Gastroesophageal sphincter (tissue), 4 donors: ENCODE results near the gene ADAM33. TPM values are rescaled to one million over a fixed set of nuclear protein-coding genes. Genes with fewer than 3 reads are reported as not detected.
A peak's percentile ranks its signal among the peaks of the same experiment; 100 is the strongest.

ENCODE experiments used
- ATAC-seq: fragments of 150-250 bp; one replicate; pipeline ENCODE4 v1.9.1; 2016; ENCODE audit warnings: mild to moderate bottlenecking, moderate library complexity
- H3K27ac ChIP-seq, 4 donors: fragments of 200-600 bp; sonication (generic) in 3 of 4; 1 replicate in 3 of 4; 2 replicates in 1 of 4; pipeline ENCODE4 v1.5.1; 2016 to 2019
- H3K27me3 ChIP-seq: fragments of 200-600 bp; sonication (generic); one replicate; pipeline ENCODE4 v1.5.1; 2019
- H3K36me3 ChIP-seq, 2 donors: fragments of 200-600 bp; sonication (generic); one replicate each; pipeline ENCODE4 v1.5.1; 2019; ENCODE audit warnings: control low read depth in 1 of 2
- H3K4me1 ChIP-seq, 3 donors: fragments of 200-600 bp; sonication (generic); 1 replicate in 2 of 3; 2 replicates in 1 of 3; pipeline ENCODE4 v1.5.1; 2016 to 2019; ENCODE audit warnings: control low read depth in 2 of 3
- H3K4me3 ChIP-seq, 2 donors: fragments of 200-600 bp; sonication (generic); one replicate each; pipeline ENCODE4 v1.5.1; 2019; ENCODE audit warnings: mild to moderate bottlenecking in 1 of 2, moderate library complexity in 1 of 2
- H3K9me3 ChIP-seq, 3 donors: fragments of 200-600 bp; sonication (generic); one replicate each; pipeline ENCODE4 v1.5.1; 2017 to 2019; ENCODE audit warnings: control low read depth in 2 of 3
- EP300 ChIP-seq: sonication (generic); formaldehyde crosslinking; IDR thresholded peaks from one replicate; pipeline ENCODE4 v1.6.1; 2017; ENCODE audit warnings: antibody characterized with exemption, mild to moderate bottlenecking
- POLR2A ChIP-seq, 2 donors: fragments of 450-650 bp; IDR thresholded peaks; one replicate each; pipeline ENCODE4 v1.6.1; 2017; ENCODE audit warnings: antibody characterized with exemption in 2 of 2, mild to moderate bottlenecking in 2 of 2, moderate library complexity in 1 of 2
- POLR2AphosphoS5 ChIP-seq: sonication (generic); formaldehyde crosslinking; IDR thresholded peaks from one replicate; pipeline ENCODE4 v1.6.1; 2017; ENCODE audit warnings: antibody characterized with exemption
- WGBS, 2 donors: methylation state at CpG; one replicate each; pipeline ENCODE4 v1.1.5; 2018; ENCODE audit warnings: low coverage in 1 of 2; 5-methylcytosine and 5-hydroxymethylcytosine counted together
- total RNA-seq, 4 donors: library from RNA; depleted of rRNA; stranded (reverse); fragments of >200 nt; gene quantifications; one replicate each; pipeline ENCODE4 v1.1.0, GENCODE V29; 2016
- TF ChIP-seq, protein P1 (sequence below), 4 experiments: fragments of 200-600 bp in 2 of 4; fragments of 450-650 bp in 2 of 4; sonication (generic) in 1 of 4; IDR thresholded peaks; one replicate each; pipeline ENCODE4 v1.5.1; 2017 to 2019; ENCODE audit warnings: antibody characterized with exemption in 4 of 4, mild to moderate bottlenecking in 2 of 4, moderate library complexity in 2 of 4

ADAM33 gene
- total RNA-seq, 4 donors from 2014 or later = 15.9 to 105 (median 70.1) TPM

DNA sequence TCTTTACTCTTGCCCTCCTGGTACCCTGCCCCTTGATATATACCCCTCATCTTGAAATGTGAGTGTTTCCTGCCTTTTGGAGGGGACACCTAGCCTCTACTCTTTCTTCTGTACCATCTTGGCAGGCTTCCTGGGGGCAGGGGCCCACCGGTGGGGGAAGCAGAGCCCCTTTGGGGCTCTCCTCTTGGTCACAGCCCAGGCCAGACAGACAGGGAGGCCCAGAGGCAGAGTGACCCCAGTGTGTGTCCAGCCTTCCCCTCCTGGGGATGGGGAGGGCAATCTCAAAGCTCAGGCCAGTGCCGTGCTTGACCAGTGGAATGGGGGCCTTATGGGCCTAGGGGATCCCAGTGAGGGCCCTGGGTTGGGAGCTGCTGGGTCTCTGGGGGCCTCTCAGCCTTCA is 3.6 kb downstream of the ADAM33 start:
- Histone ChIP-seq H3K27me3 (peaks cover 16% of the 10 kb centered on the region), H3K4me3 (no peak overlapping the region), H3K9me3 (no peaks in the 10 kb centered on the region), H3K27ac (peak overlapping the region; percentile 4 to 96 (median 89)), H3K4me1 (peaks cover 0 to 68% (median 34%) of the 10 kb centered on the region in 3 donors), H3K36me3 (peaks cover 0 to 25% of the 10 kb centered on the region in 2 donors)
- WGBS, 2 donors = no CpG with 5 or more reads among the region's 2 CpGs
- TF ChIP-seq POLR2AphosphoS5 (no peak), EP300 (no peak), POLR2A (IDR thresholded peaks at IDR 0.05) (no peak)
- TF ChIP-seq, protein P1, sequence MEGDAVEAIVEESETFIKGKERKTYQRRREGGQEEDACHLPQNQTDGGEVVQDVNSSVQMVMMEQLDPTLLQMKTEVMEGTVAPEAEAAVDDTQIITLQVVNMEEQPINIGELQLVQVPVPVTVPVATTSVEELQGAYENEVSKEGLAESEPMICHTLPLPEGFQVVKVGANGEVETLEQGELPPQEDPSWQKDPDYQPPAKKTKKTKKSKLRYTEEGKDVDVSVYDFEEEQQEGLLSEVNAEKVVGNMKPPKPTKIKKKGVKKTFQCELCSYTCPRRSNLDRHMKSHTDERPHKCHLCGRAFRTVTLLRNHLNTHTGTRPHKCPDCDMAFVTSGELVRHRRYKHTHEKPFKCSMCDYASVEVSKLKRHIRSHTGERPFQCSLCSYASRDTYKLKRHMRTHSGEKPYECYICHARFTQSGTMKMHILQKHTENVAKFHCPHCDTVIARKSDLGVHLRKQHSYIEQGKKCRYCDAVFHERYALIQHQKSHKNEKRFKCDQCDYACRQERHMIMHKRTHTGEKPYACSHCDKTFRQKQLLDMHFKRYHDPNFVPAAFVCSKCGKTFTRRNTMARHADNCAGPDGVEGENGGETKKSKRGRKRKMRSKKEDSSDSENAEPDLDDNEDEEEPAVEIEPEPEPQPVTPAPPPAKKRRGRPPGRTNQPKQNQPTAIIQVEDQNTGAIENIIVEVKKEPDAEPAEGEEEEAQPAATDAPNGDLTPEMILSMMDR (IDR thresholded peaks at IDR 0.05) = no peak
- ATAC-seq = no peak

DNA sequence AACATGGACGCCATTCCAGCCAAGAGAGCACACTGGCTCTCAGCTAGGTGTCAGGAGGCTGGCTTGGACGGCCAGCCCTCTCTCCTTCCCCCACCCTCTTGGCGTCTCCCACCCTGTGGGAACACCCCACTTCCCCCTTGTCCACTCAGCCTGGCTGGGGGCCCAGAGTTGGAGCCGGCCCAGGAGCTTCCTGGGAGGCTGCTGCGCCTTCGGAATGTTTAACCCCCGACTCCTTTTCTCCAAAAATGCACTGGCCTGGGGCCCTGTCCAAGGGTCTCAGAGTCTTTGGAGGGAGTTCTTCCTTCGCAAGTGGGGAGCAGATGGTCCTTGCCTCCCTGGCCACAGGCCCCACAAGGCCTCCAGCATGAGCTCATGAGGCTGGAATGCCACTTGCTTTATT is 4.1 kb downstream of the ADAM33 start:
- peak; percentile 12 for ATAC-seq
- Histone ChIP-seq H3K27me3 (peaks cover 21% of the 10 kb centered on the region), H3K27ac (peak overlapping the region; percentile 4 to 96 (median 89)), H3K9me3 (no peaks in the 10 kb centered on the region), H3K36me3 (peaks cover 0 to 30% of the 10 kb centered on the region in 2 donors), H3K4me1 (peaks cover 0 to 69% (median 34%) of the 10 kb centered on the region in 3 donors), H3K4me3 (no peak overlapping the region)
- TF ChIP-seq EP300 (no peak), POLR2AphosphoS5 (no peak), POLR2A (IDR thresholded peaks at IDR 0.05) (no peak)
- TF ChIP-seq, protein P1 (IDR thresholded peaks at IDR 0.05) = no peak
- WGBS, 2 donors = 40 to 60% methylated on average over 1 of the region's 8 CpGs

DNA sequence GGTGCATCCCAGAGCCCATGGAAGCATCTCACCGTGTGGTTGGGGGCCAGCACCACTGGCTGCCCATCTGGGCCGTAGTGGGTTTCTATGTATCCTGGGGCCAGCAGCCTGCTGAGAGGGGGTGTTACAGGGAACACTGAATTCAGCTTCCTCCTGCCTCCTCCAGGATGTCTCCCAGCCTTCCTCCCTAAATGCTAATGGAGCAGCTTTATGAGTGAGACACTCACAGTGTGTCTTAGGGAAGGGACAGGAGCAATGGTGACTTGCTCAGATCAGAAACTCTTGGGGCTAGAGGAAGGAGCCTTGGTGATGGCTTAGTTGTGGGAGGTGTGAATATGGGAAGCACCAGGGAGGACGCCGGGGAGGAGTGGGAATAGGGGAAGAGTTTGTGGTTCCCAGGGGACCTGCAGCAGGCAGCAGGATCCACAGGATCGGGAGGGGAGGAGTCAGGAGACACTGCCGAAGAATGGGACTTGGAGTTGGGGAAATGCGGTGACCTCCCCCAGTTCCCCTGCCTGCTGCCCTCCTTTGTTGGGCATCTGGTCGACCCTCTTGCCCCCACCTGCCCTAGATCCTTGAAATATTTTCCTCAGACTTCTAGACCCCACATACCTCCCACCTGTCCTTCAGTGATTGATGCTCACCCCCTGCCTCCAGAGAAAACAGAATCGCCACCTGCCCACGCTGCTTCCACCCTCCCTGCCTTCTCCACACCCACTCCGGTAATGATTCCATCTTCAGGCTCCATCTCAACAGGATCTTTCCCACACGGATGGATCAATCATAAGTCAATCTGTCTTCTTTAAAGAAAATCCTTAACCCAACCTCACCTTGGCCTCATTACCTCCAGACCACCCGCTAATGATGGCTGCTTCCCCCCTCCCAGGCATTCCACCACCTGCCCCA is 6.6 kb downstream of the ADAM33 start:
- Histone ChIP-seq H3K9me3 (no peaks in the 10 kb centered on the region), H3K4me1 (peaks cover 0 to 54% (median 21%) of the 10 kb centered on the region in 3 donors), H3K27ac (no peak overlapping the region), H3K27me3 (peaks cover 25% of the 10 kb centered on the region), H3K36me3 (peaks cover 0 to 55% of the 10 kb centered on the region in 2 donors), H3K4me3 (no peak overlapping the region)
- no peak for TF ChIP-seq POLR2A (IDR thresholded peaks at IDR 0.05)
- TF ChIP-seq, protein P1 (IDR thresholded peaks at IDR 0.05) = no peak
- TF ChIP-seq POLR2AphosphoS5 = no peak
- no peak for TF ChIP-seq EP300
- ATAC-seq = no peak
- 53 to 66% methylated on average over 4 to 9 of the region's 13 CpGs for WGBS, 2 donors

DNA sequence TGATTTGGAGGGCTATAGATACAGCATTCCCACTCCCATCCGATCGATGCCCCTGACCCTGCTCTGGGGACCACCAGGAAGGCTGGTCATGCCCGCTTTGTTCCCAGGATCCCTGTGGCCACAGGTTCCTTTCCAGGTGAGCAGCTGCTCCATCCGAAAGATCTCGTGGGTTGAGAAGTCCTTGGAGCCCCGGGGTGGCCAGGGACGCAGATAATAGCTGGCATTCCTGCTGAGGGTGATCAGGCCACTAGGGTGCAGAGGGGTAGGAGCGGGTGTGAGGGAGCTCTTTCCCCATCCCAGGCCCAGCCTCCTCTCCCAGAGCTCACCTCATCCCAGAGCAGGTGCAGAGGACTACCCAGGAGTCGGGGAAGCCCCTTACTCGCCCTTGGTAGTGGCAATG is 7.4 kb downstream of the ADAM33 start:
- ATAC-seq = no peak

More for the DNA sequence above, 7.4 kb downstream of the ADAM33 start:
- Histone ChIP-seq H3K36me3 (peaks cover 0 to 63% of the 10 kb centered on the region in 2 donors), H3K9me3 (no peaks in the 10 kb centered on the region), H3K27ac (no peak overlapping the region), H3K27me3 (peaks cover 25% of the 10 kb centered on the region), H3K4me3 (no peak overlapping the region), H3K4me1 (peaks cover 0 to 46% (median 20%) of the 10 kb centered on the region in 3 donors)
- TF ChIP-seq, protein P1 (IDR thresholded peaks at IDR 0.05) = no peak
- WGBS, 2 donors = 94% methylated on average over 3 of the region's 10 CpGs; no CpG with 5 or more reads in 1 of the 2 donors
